GM23338 (cell line): ENCODE results near the gene NKD1. TPM values are rescaled to one million over a fixed set of nuclear protein-coding genes. Genes with fewer than 3 reads are reported as not detected.

Experiments
- ATAC-seq: fragments of 200-7000 bp; cut with Tn5 transposase; 3 replicates; pipeline ENCODE4 v1.9.1; 2020
- DNase-seq: peaks from one replicate; pipeline ENCODE4 v3.0.0-alpha.2; 2015; ENCODE audit warnings: low spot score
- H2AFZ ChIP-seq: fragments of 200-600 bp; sonication (generic); 2 replicates; pipeline ENCODE4 v1.8.0; 2016; ENCODE audit warnings: antibody characterized with exemption, mild to moderate bottlenecking, moderate library complexity
- H3F3A ChIP-seq: fragments of 200-600 bp; sonication (generic); replicated peaks from 2 replicates; pipeline ENCODE4 v1.8.0; 2017; ENCODE audit warnings: antibody characterized with exemption, mixed run types, low read depth
- H3K27ac ChIP-seq: fragments of 200-600 bp; sonication (generic); 2 replicates; pipeline ENCODE4 v1.6.1; 2016; ENCODE audit warnings: low read depth
- H3K27me3 ChIP-seq: fragments of 200-600 bp; sonication (generic); 2 replicates; pipeline ENCODE4 v1.8.0; 2016; ENCODE audit warnings: mild to moderate bottlenecking, mixed run types, moderate library complexity; ENCODE audit not compliant: insufficient read depth
- H3K36me3 ChIP-seq: fragments of 200-600 bp; sonication (generic); 2 replicates; pipeline ENCODE4 v1.8.0; 2016; ENCODE audit warnings: mild to moderate bottlenecking; ENCODE audit not compliant: insufficient read depth
- H3K4me1 ChIP-seq: fragments of 200-600 bp; sonication (generic); 2 replicates; pipeline ENCODE4 v1.8.0; 2016; ENCODE audit warnings: mild to moderate bottlenecking, moderate library complexity; ENCODE audit not compliant: insufficient read depth
- H3K4me2 ChIP-seq: fragments of 200-600 bp; sonication (generic); 2 replicates; pipeline ENCODE4 v1.7.1; 2017; ENCODE audit warnings: mixed run types
- H3K4me3 ChIP-seq: fragments of 200-600 bp; sonication (generic); 2 replicates; pipeline ENCODE4 v1.6.1; 2016; ENCODE audit warnings: mixed run types
- H3K79me2 ChIP-seq: fragments of 200-600 bp; sonication (generic); replicated peaks from 2 replicates; pipeline ENCODE4 v1.8.0; 2017; ENCODE audit warnings: mild to moderate bottlenecking; ENCODE audit not compliant: insufficient read depth
- H3K9me2 ChIP-seq: fragments of 200-600 bp; sonication (generic); 2 replicates; pipeline ENCODE4 v1.8.0; 2017; ENCODE audit not compliant: insufficient read depth
- H4K20me1 ChIP-seq: fragments of 200-600 bp; sonication (generic); replicated peaks from 2 replicates; pipeline ENCODE4 v1.8.0; 2017; ENCODE audit warnings: mild to moderate bottlenecking; ENCODE audit not compliant: insufficient read depth
- H3K27ac Mint-ChIP-seq: 2 replicates; pipeline ENCODE4 v1.8.0; 2020; ENCODE audit warnings: inconsistent platforms, mild to moderate bottlenecking, moderate library complexity, mixed read lengths
- H3K27me3 Mint-ChIP-seq: 3 replicates; pipeline ENCODE4 v1.8.0; 2022; ENCODE audit warnings: low read depth, mild to moderate bottlenecking, moderate library complexity, mixed read lengths, inconsistent platforms; ENCODE audit not compliant: insufficient read depth, poor library complexity
- H3K36me3 Mint-ChIP-seq: 3 replicates; pipeline ENCODE4 v1.8.0; 2021; ENCODE audit warnings: low read depth, mild to moderate bottlenecking, inconsistent platforms, moderate library complexity, mixed read lengths
- H3K4me1 Mint-ChIP-seq: 3 replicates; pipeline ENCODE4 v1.8.0; 2020; ENCODE audit warnings: mild to moderate bottlenecking, inconsistent platforms, mixed read lengths
- H3K4me3 Mint-ChIP-seq: 3 replicates; pipeline ENCODE4 v1.8.0; 2021; ENCODE audit warnings: moderate library complexity, mild to moderate bottlenecking, inconsistent platforms, mixed read lengths
- H3K9me3 Mint-ChIP-seq: 3 replicates; pipeline ENCODE4 v1.8.0; 2020; ENCODE audit warnings: moderate library complexity, mild to moderate bottlenecking, inconsistent platforms, mixed read lengths
- CREB1 ChIP-seq: fragments of 250-450 bp; sonication (Bioruptor Pico); IDR thresholded peaks from 2 replicates; pipeline ENCODE4 v1.5.0; 2020; ENCODE audit warnings: low read depth, mild to moderate bottlenecking, moderate library complexity
- ETS1 ChIP-seq: IDR thresholded peaks from 2 replicates; pipeline ENCODE4 v1.6.1; 2016; ENCODE audit warnings: antibody characterized with exemption
- EZH2 ChIP-seq: fragments of 200-600 bp; sonication (generic); IDR thresholded peaks from one replicate; pipeline ENCODE4 v1.8.0; 2017; ENCODE audit warnings: antibody characterized with exemption, mild to moderate bottlenecking, low read depth; ENCODE audit not compliant: unreplicated experiment
- EZH2phosphoT487 ChIP-seq: fragments of 200-600 bp; sonication (generic); IDR thresholded peaks from one replicate; pipeline ENCODE4 v1.8.1; 2018; ENCODE audit warnings: antibody characterized with exemption; ENCODE audit not compliant: unreplicated experiment
- JUNB ChIP-seq: IDR thresholded peaks from one replicate; pipeline ENCODE4 v1.6.1; 2016; ENCODE audit warnings: antibody characterized with exemption; ENCODE audit not compliant: unreplicated experiment
- NANOG ChIP-seq: IDR thresholded peaks from 2 replicates; pipeline ENCODE4 v1.6.1; 2016; ENCODE audit warnings: antibody characterized with exemption, borderline replicate concordance
- POLR2AphosphoS5 ChIP-seq: IDR thresholded peaks from 2 replicates; pipeline ENCODE4 v1.6.1; 2016; ENCODE audit warnings: antibody characterized with exemption, low read depth
- STAT1 ChIP-seq: IDR thresholded peaks from one replicate; pipeline ENCODE4 v1.6.1; 2016; ENCODE audit warnings: antibody characterized with exemption; ENCODE audit not compliant: unreplicated experiment
- ZNF114 ChIP-seq: fragments of 250-450 bp; sonication (Bioruptor Pico); IDR thresholded peaks from 2 replicates; pipeline ENCODE4 v1.5.0; 2020; ENCODE audit warnings: mild to moderate bottlenecking, moderate library complexity
- ZNF331 ChIP-seq: fragments of 250-450 bp; sonication (Bioruptor Pico); IDR thresholded peaks from 2 replicates; pipeline ENCODE4 v1.5.0; 2020; ENCODE audit warnings: low read depth, mild to moderate bottlenecking, moderate library complexity
- ZNF462 ChIP-seq: fragments of 250-450 bp; sonication (Bioruptor Pico); IDR thresholded peaks from 2 replicates; pipeline ENCODE4 v1.5.0; 2020; ENCODE audit warnings: mild to moderate bottlenecking, moderate library complexity
- polyA plus RNA-seq: library from polyadenylated mRNA; unstranded; fragments of >200 nt; fragmentation: Nextera tagmentation; extraction: Ambion mirVana; gene quantifications from 2 replicates; pipeline ENCODE4 v1.2.1, GENCODE V29; 2016
- total RNA-seq: library from RNA; depleted of rRNA; stranded (reverse); fragments of >200 nt; shearing (Covaris generic); gene quantifications from 2 replicates; pipeline ENCODE4 v1.2.3, GENCODE V29; 2014
- TF ChIP-seq, protein P1 (sequence below): IDR thresholded peaks from one replicate; pipeline ENCODE4 v1.6.1; 2018; ENCODE audit warnings: antibody characterized with exemption; ENCODE audit not compliant: unreplicated experiment
- TF ChIP-seq, protein P2 (sequence below), 2 experiments: fragments of 200-600 bp in 1 of 2; sonication (generic) in 1 of 2; conservative IDR thresholded peaks; 2 replicates each; pipeline versions ENCODE4 v1.5.1 to v1.6.1; 2016 to 2017; ENCODE audit warnings: antibody characterized with exemption in 2 of 2, low read depth in 2 of 2, mild to moderate bottlenecking in 2 of 2, moderate library complexity in 1 of 2

The NKD1 gene
- total and polyA plus RNA-seq, 2 experiments from 2014 or later = 2.1 to 2.3 TPM

GRCh38 chr16:50539053-50539695 lies 9.0 kb upstream of the NKD1 start:
- Histone ChIP-seq H3K4me2 (no peak overlapping the region), H3K4me3 (no peak overlapping the region), H3F3A (no peaks in the 10 kb centered on the region), H3K36me3 (no peaks in the 10 kb centered on the region), H3K27ac (no peak overlapping the region), H2AFZ (peak overlapping the region; percentile 69; the same call in 1 of the 2 replicates), H3K9me2 (no peaks in the 10 kb centered on the region), H3K4me1 (0 out of 2 replicates have a peak, but pooled peaks cover 4% of the 10 kb centered on the region), H4K20me1 (no peaks in the 10 kb centered on the region), H3K79me2 (no peaks in the 10 kb centered on the region), H3K27me3 (no peaks in the 10 kb centered on the region)
- H3K4me1 Mint-ChIP-seq = peaks cover 23% of the 10 kb centered on the region
- no peak overlapping the region for H3K27ac Mint-ChIP-seq
- DNase-seq (no peak), ATAC-seq (peak; percentile 21; the same call in 1 of the 3 replicates)
- peaks cover 2% of the 10 kb centered on the region; the same call in 1 of the 3 replicates for H3K9me3 Mint-ChIP-seq
- H3K36me3 Mint-ChIP-seq = no peaks in the 10 kb centered on the region
- H3K27me3 Mint-ChIP-seq = peaks cover 11% of the 10 kb centered on the region
- TF ChIP-seq NANOG = no peak
- TF ChIP-seq ETS1 = no peak
- no peak for TF ChIP-seq STAT1
- TF ChIP-seq, protein P1, sequence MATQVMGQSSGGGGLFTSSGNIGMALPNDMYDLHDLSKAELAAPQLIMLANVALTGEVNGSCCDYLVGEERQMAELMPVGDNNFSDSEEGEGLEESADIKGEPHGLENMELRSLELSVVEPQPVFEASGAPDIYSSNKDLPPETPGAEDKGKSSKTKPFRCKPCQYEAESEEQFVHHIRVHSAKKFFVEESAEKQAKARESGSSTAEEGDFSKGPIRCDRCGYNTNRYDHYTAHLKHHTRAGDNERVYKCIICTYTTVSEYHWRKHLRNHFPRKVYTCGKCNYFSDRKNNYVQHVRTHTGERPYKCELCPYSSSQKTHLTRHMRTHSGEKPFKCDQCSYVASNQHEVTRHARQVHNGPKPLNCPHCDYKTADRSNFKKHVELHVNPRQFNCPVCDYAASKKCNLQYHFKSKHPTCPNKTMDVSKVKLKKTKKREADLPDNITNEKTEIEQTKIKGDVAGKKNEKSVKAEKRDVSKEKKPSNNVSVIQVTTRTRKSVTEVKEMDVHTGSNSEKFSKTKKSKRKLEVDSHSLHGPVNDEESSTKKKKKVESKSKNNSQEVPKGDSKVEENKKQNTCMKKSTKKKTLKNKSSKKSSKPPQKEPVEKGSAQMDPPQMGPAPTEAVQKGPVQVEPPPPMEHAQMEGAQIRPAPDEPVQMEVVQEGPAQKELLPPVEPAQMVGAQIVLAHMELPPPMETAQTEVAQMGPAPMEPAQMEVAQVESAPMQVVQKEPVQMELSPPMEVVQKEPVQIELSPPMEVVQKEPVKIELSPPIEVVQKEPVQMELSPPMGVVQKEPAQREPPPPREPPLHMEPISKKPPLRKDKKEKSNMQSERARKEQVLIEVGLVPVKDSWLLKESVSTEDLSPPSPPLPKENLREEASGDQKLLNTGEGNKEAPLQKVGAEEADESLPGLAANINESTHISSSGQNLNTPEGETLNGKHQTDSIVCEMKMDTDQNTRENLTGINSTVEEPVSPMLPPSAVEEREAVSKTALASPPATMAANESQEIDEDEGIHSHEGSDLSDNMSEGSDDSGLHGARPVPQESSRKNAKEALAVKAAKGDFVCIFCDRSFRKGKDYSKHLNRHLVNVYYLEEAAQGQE = no peak
- TF ChIP-seq CREB1 = no peak
- no peak for TF ChIP-seq ZNF462 (CRISPR knock-in tag)
- TF ChIP-seq EZH2 = no peak
- no peak for TF ChIP-seq JUNB
- no peak for TF ChIP-seq ZNF114 (CRISPR knock-in tag)
- TF ChIP-seq, protein P2, sequence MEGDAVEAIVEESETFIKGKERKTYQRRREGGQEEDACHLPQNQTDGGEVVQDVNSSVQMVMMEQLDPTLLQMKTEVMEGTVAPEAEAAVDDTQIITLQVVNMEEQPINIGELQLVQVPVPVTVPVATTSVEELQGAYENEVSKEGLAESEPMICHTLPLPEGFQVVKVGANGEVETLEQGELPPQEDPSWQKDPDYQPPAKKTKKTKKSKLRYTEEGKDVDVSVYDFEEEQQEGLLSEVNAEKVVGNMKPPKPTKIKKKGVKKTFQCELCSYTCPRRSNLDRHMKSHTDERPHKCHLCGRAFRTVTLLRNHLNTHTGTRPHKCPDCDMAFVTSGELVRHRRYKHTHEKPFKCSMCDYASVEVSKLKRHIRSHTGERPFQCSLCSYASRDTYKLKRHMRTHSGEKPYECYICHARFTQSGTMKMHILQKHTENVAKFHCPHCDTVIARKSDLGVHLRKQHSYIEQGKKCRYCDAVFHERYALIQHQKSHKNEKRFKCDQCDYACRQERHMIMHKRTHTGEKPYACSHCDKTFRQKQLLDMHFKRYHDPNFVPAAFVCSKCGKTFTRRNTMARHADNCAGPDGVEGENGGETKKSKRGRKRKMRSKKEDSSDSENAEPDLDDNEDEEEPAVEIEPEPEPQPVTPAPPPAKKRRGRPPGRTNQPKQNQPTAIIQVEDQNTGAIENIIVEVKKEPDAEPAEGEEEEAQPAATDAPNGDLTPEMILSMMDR (conservative IDR thresholded peaks at IDR 0.05; ENCODE audit: low read depth in 2 of 2) = no peak
- TF ChIP-seq EZH2phosphoT487 = no peak
- TF ChIP-seq POLR2AphosphoS5 = no peak
- no peak for TF ChIP-seq ZNF331 (CRISPR knock-in tag)
- no peak overlapping the region for H3K4me3 Mint-ChIP-seq
